ENCODE results near the gene IL27RA. TPM values are rescaled to one million over a fixed set of nuclear protein-coding genes. Genes with fewer than 3 reads are reported as not detected.

IL27RA gene
- total RNA-seq, 1 experiment from 2014 or later: 13.6 TPM

DNA sequence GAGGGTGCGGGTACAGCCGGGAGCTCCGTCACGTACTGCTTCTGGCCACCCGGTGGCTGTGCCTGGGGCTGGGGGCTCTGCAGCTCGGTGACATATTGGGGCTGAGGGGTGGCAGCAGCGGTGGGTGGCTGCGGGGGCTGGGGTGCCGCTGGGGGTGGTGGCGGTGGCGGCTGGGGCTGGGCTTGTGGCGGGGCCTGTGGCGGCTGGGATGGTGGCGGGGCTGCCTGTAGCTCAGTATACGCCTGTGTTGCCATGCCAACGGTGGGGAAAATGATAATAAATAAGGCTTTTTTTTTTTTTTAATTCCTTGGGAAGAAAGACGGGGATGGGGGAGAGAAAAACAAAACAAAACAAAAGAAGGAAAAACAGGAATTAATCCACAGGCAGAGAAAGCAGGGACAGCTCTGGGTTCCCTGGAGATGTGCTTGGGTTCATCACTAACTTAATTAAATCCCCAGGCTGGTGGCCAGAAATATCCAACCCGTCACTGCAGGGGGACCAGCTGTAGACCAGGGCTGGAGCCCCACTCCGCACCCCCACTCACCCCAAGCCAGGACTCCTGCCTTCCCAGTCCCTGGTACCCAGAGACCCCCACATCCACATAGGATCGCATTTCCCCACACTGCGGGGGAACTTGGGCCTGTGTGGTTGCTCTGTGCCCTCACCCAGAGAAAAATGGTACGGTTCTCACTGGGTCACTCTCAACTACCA, 37.8 kb upstream of the IL27RA start:
- no peak for TF ChIP-seq CTCF (conservative IDR thresholded peaks at IDR 0.05)
- WGBS (ENCODE audit: extremely low coverage, insufficient read length, low lambda C conversion rate): no CpG with 5 or more reads among the region's 22 CpGs
- Histone ChIP-seq H4K5ac (ENCODE audit: insufficient read length, low read depth, low read length) (no peak overlapping the region), H3K14ac (ENCODE audit: insufficient read depth, low read length) (peak overlapping the region; percentile 12; the same call in 1 of the 2 replicates), H3K27me3 (ENCODE audit: insufficient read depth, low read length) (no peaks in the 10 kb centered on the region), H2BK12ac (ENCODE audit: insufficient read length, low read depth, low read length) (no peak overlapping the region), H3K23me2 (ENCODE audit: insufficient read length, low read depth, low read length, poor library complexity, severe bottlenecking) (no peaks in the 10 kb centered on the region), H3K4ac (ENCODE audit: low read depth, low read length) (no peak overlapping the region), H2BK120ac (ENCODE audit: low read depth, low read length, poor library complexity, severe bottlenecking) (no peak overlapping the region), H4K20me1 (ENCODE audit: control insufficient read depth, insufficient read depth, insufficient read length) (no peaks in the 10 kb centered on the region), H3K18ac (ENCODE audit: insufficient read length, low read depth, low read length) (no peak overlapping the region), H3K9me3 (ENCODE audit: control insufficient read depth, low read depth, low read length) (no peaks in the 10 kb centered on the region), H3K79me1 (ENCODE audit: insufficient read depth, low read depth, low read length, poor library complexity, severe bottlenecking) (no peaks in the 10 kb centered on the region), H3T11ph (ENCODE audit: low read length) (no peak overlapping the region), H3K9ac (ENCODE audit: extremely low read depth, insufficient read length, low read length) (no peak overlapping the region), H3K27ac (ENCODE audit: insufficient read length, low read depth, low read length) (no peak overlapping the region), H2AFZ (ENCODE audit: low read length) (no peak overlapping the region), H2AK5ac (ENCODE audit: insufficient read length, low read length) (no peak overlapping the region), H3K23ac (ENCODE audit: insufficient read length, low read depth, low read length) (no peak overlapping the region), H3K56ac (ENCODE audit: insufficient read length, low read depth, low read length) (no peak overlapping the region), H2BK15ac (ENCODE audit: low read depth, low read length) (no peak overlapping the region), H3K4me1 (ENCODE audit: insufficient read depth, low read length) (no peaks in the 10 kb centered on the region; the same call in 1 of the 2 replicates), H3K79me2 (ENCODE audit: insufficient read depth, low read length) (no peaks in the 10 kb centered on the region), H2BK20ac (ENCODE audit: low read depth, low read length, poor library complexity, severe bottlenecking) (no peak overlapping the region), H3K4me2 (ENCODE audit: insufficient read depth, insufficient read length, low read length) (no peak overlapping the region), H4K91ac (ENCODE audit: insufficient read length, low read depth, low read length) (no peak overlapping the region), H4K8ac (replicated peaks; ENCODE audit: insufficient read length, low read depth, low read length) (no peak overlapping the region), H2BK5ac (ENCODE audit: insufficient read length, low read length) (no peak overlapping the region)
- Mint-ChIP-seq H3K27me3 (ENCODE audit: low read depth) (no peaks in the 10 kb centered on the region), H3K4me3 (no peak overlapping the region; a peak in 1 of 5 replicates), H3K27ac (peak overlapping the region in 1 of 3 experiments; percentile 67; a peak in 1 of 7 replicates), H3K9me3 (peaks cover 1% of the 10 kb centered on the region in 2 experiments; a peak in 2 of 5 replicates), H3K4me1 (peaks cover 13 to 16% of the 10 kb centered on the region in 2 experiments), H3K36me3 (ENCODE audit: insufficient read depth in 1 of 3, low read depth in 3 of 3) (peaks cover 2 to 39% (median 17%) of the 10 kb centered on the region in 3 experiments; a peak in 6 of 7 replicates)
- DNase-seq: no peak
